Thoracic aorta endothelial cell (primary cell): ENCODE measurements around the gene NUDT4. TPM values are rescaled to one million over a fixed set of nuclear protein-coding genes. Genes with fewer than 3 reads are reported as not detected.

ENCODE experiments used
- total RNA-seq: library from RNA; depleted of rRNA; stranded (reverse); fragments of >200 nt; gene quantifications from 2 replicates; pipeline ENCODE4 v1.2.3, GENCODE V29; 2012

NUDT4 gene
- total RNA-seq, result 212 and 278 TPM in 2 replicates

DNA sequence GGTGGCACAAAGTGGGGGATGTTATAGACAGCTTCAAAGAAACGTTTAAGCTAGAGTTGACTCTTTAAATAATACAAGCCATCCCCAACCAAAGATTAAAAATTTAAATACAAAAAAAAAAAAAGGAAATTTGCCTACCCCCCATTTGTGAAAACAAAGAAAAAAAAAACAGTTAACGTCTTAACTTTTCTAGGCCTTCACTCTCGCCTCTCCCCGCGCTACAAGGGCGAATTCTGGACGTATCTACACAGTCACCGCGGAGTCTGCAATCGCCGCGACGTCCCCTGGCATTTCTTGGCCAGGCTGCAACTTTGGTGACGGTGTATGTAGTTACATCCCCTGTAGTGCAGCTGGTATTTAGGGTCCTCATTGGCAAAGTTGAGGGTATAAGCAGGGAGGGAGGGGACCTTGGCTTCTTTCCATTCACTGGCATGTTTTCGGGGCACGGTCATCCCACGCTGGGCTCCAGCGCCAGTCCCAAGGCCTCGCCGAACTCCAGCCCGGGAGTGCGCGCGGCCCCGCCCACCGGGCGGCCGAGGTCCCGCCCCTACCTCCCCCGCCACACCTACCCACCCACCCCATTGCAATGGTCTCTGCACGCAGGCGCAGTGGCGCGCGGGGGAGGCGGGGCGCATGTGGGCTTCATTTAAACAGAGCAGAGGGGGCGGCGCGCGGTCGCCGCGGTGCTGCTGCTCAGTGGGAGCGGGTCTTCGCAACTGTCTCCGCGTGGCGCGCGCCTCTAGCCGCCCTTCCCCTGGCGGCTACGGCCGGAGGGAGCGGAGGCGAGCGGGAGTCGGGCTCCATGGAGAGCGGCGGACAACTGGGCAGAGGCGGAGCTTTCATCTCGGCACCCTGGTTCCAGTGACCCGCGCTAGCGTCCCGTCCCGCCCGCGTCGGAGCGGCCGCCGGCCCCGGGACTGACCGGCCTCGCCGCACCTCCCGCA, at the start of gene NUDT4:
Gene NUDT4, plus strand, starts transcription at position 674 of the 944 bp plus-strand sequence. CDS start 398 bp downstream, outside the sequence.

DNA sequence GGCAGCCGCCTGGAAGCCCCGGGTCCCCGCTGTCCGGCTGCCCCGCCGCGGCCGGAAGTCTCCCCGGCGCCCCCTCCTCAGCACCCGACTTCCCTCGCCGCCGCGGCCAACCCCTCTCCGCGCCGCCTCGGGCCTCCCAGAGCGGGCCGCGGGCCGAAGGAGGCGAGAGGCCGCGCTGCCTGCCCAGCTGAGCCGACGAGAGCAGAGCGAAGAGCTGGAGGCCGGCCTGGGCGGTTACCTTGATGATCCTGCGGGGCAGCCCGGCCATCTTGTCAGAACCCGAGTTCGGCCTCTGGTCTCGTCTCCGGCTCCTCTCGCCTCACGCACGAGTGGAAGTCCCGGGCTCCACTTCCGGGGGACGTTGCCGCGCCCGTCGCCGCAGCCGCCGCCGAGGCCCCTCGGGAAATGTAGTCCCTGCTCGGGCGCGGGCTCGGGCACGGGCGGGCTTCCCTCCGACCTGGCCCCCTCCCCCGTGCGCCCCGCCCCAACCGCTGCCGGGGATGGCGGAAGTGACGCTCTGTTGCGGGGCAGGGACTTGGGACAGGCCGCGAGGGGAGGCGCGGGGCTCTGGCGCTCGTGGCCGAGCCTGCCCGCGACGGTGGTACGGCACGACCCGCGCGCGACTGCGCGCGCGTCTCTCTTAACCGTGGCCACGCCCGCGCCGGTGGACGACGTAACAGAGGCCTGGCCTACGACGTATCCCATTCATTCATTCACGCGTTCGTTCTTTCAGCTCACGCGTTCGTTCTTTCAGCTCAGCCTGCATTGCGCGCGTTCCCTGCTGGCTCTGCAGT, 64.1 kb downstream of the NUDT4 start, which contains the start of gene UBE2N:
Gene UBE2N, minus strand, starts transcription at position 331 of the 794 bp plus-strand sequence. Its CDS starts 63 bp downstream, at position 268.

Other genes with a start within 250 kb of the NUDT4 start
- gene UBE2N, start 64.0 kb downstream of the NUDT4 start, total RNA-seq, result 134 and 143 TPM in 2 replicates
- 87.1 and 108 TPM in 2 replicates for gene MRPL42, start 89.6 kb downstream of the NUDT4 start, total RNA-seq
- 1.7 and 8.3 TPM in 2 replicates for gene SOCS2, start 194.8 kb downstream of the NUDT4 start, total RNA-seq